ENCODE measurements around the gene MYO1B.

The MYO1B gene

GRCh38 chr2:191257934-191258333 lies 12.7 kb downstream of the MYO1B start:
- no peaks in the 10 kb centered on the region for H3K27me3 ChIP-seq (ENCODE audit: insufficient read depth, insufficient read length)
- H3K4me1 ChIP-seq (ENCODE audit: insufficient read depth, insufficient read length): peaks cover 6% of the 10 kb centered on the region
- no peak for DNase-seq (ENCODE audit: low read depth, low spot score)
- H3K9ac ChIP-seq (ENCODE audit: insufficient read length, low read depth): no peak overlapping the region
- H3K36me3 ChIP-seq (ENCODE audit: insufficient read depth, insufficient read length, low read length): peaks cover 3% of the 10 kb centered on the region
- H3K4me3 ChIP-seq (ENCODE audit: insufficient read length, low read depth): no peak overlapping the region
- TF ChIP-seq ZNF274 (IDR thresholded peaks at IDR 0.05; ENCODE audit: low read depth, low read length) (no peak), YY1 (IDR thresholded peaks at IDR 0.05; ENCODE audit: insufficient read depth, insufficient read length) (no peak), SUZ12 (IDR thresholded peaks at IDR 0.05; ENCODE audit: extremely low read depth, insufficient read depth, insufficient read length) (no peak)
- no peaks in the 10 kb centered on the region for H3K9me3 ChIP-seq (ENCODE audit: insufficient read depth, low read length)

GRCh38 chr2:191258996-191259395 lies 13.8 kb downstream of the MYO1B start:
- Histone ChIP-seq H3K9ac (ENCODE audit: insufficient read length, low read depth) (no peak overlapping the region), H3K4me1 (ENCODE audit: insufficient read depth, insufficient read length) (peaks cover 6% of the 10 kb centered on the region), H3K27me3 (ENCODE audit: insufficient read depth, insufficient read length) (no peaks in the 10 kb centered on the region), H3K9me3 (ENCODE audit: insufficient read depth, low read length) (no peaks in the 10 kb centered on the region), H3K4me3 (ENCODE audit: insufficient read length, low read depth) (no peak overlapping the region), H3K36me3 (ENCODE audit: insufficient read depth, insufficient read length, low read length) (peaks cover 3% of the 10 kb centered on the region)
- TF ChIP-seq SUZ12 (IDR thresholded peaks at IDR 0.05; ENCODE audit: extremely low read depth, insufficient read depth, insufficient read length) (no peak), YY1 (IDR thresholded peaks at IDR 0.05; ENCODE audit: insufficient read depth, insufficient read length) (no peak), ZNF274 (IDR thresholded peaks at IDR 0.05; ENCODE audit: low read depth, low read length) (no peak)
- DNase-seq (ENCODE audit: low read depth, low spot score): no peak

GRCh38 chr2:191262436-191262835 lies 17.2 kb downstream of the MYO1B start:
- H3K4me1 ChIP-seq (ENCODE audit: insufficient read depth, insufficient read length): no peaks in the 10 kb centered on the region
- TF ChIP-seq YY1 (IDR thresholded peaks at IDR 0.05; ENCODE audit: insufficient read depth, insufficient read length): no peak

GRCh38 chr2:191263050-191263449 lies 17.8 kb downstream of the MYO1B start:
- Histone ChIP-seq H3K9me3 (ENCODE audit: insufficient read depth, low read length) (no peaks in the 10 kb centered on the region), H3K27me3 (ENCODE audit: insufficient read depth, insufficient read length) (no peaks in the 10 kb centered on the region), H3K4me3 (ENCODE audit: insufficient read length, low read depth) (no peak overlapping the region), H3K36me3 (ENCODE audit: insufficient read depth, insufficient read length, low read length) (peaks cover 6% of the 10 kb centered on the region), H3K9ac (ENCODE audit: insufficient read length, low read depth) (no peak overlapping the region), H3K4me1 (ENCODE audit: insufficient read depth, insufficient read length) (no peaks in the 10 kb centered on the region)
- no peak for DNase-seq (ENCODE audit: low read depth, low spot score)
- no peak for TF ChIP-seq YY1 (IDR thresholded peaks at IDR 0.05; ENCODE audit: insufficient read depth, insufficient read length)
- no peak for TF ChIP-seq SUZ12 (IDR thresholded peaks at IDR 0.05; ENCODE audit: extremely low read depth, insufficient read depth, insufficient read length)
- TF ChIP-seq ZNF274 (IDR thresholded peaks at IDR 0.05; ENCODE audit: low read depth, low read length): no peak

More at GRCh38 chr2:191262436-191262835, 17.2 kb downstream of the MYO1B start:
- Histone ChIP-seq H3K27me3 (ENCODE audit: insufficient read depth, insufficient read length) (no peaks in the 10 kb centered on the region), H3K36me3 (ENCODE audit: insufficient read depth, insufficient read length, low read length) (peaks cover 3% of the 10 kb centered on the region), H3K9ac (ENCODE audit: insufficient read length, low read depth) (no peak overlapping the region), H3K9me3 (ENCODE audit: insufficient read depth, low read length) (no peaks in the 10 kb centered on the region), H3K4me3 (ENCODE audit: insufficient read length, low read depth) (no peak overlapping the region)
- no peak for DNase-seq (ENCODE audit: low read depth, low spot score)

- no peak overlapping the region for H3K4me3 ChIP-seq (ENCODE audit: insufficient read length, low read depth)
- H3K36me3 ChIP-seq (ENCODE audit: insufficient read depth, insufficient read length, low read length): peaks cover 3% of the 10 kb centered on the region
- DNase-seq (ENCODE audit: low read depth, low spot score): no peak
- no peaks in the 10 kb centered on the region for H3K4me1 ChIP-seq (ENCODE audit: insufficient read depth, insufficient read length)
- no peak overlapping the region for H3K9ac ChIP-seq (ENCODE audit: insufficient read length, low read depth)
- H3K9me3 ChIP-seq (ENCODE audit: insufficient read depth, low read length): no peaks in the 10 kb centered on the region
- TF ChIP-seq ZNF274 (IDR thresholded peaks at IDR 0.05; ENCODE audit: low read depth, low read length) (no peak), SUZ12 (IDR thresholded peaks at IDR 0.05; ENCODE audit: extremely low read depth, insufficient read depth, insufficient read length) (no peak), YY1 (IDR thresholded peaks at IDR 0.05; ENCODE audit: insufficient read depth, insufficient read length) (no peak)
- no peaks in the 10 kb centered on the region for H3K27me3 ChIP-seq (ENCODE audit: insufficient read depth, insufficient read length)
These were observed 19.5 kb downstream of the MYO1B start for GRCh38 chr2:191264647-191265081.

GRCh38 chr2:191265311-191266170 lies 20.3 kb downstream of the MYO1B start:
- H3K9ac ChIP-seq (ENCODE audit: insufficient read length, low read depth): no peak overlapping the region
- H3K4me3 ChIP-seq (ENCODE audit: insufficient read length, low read depth): no peak overlapping the region
- H3K27me3 ChIP-seq (ENCODE audit: insufficient read depth, insufficient read length): no peaks in the 10 kb centered on the region
- peaks cover 3% of the 10 kb centered on the region for H3K36me3 ChIP-seq (ENCODE audit: insufficient read depth, insufficient read length, low read length)
- no peak for DNase-seq (ENCODE audit: low read depth, low spot score)
- no peak for TF ChIP-seq YY1 (IDR thresholded peaks at IDR 0.05; ENCODE audit: insufficient read depth, insufficient read length)
- no peak for TF ChIP-seq SUZ12 (IDR thresholded peaks at IDR 0.05; ENCODE audit: extremely low read depth, insufficient read depth, insufficient read length)
- TF ChIP-seq ZNF274 (IDR thresholded peaks at IDR 0.05; ENCODE audit: low read depth, low read length): no peak
- no peaks in the 10 kb centered on the region for H3K4me1 ChIP-seq (ENCODE audit: insufficient read depth, insufficient read length)
- no peaks in the 10 kb centered on the region for H3K9me3 ChIP-seq (ENCODE audit: insufficient read depth, low read length)

GRCh38 chr2:191266201-191266600 lies 21.0 kb downstream of the MYO1B start:
- DNase-seq (ENCODE audit: low read depth, low spot score): no peak
- no peak overlapping the region for H3K9ac ChIP-seq (ENCODE audit: insufficient read length, low read depth)
- no peaks in the 10 kb centered on the region for H3K27me3 ChIP-seq (ENCODE audit: insufficient read depth, insufficient read length)
- H3K4me3 ChIP-seq (ENCODE audit: insufficient read length, low read depth): no peak overlapping the region
- H3K9me3 ChIP-seq (ENCODE audit: insufficient read depth, low read length): no peaks in the 10 kb centered on the region
- TF ChIP-seq ZNF274 (IDR thresholded peaks at IDR 0.05; ENCODE audit: low read depth, low read length) (no peak), SUZ12 (IDR thresholded peaks at IDR 0.05; ENCODE audit: extremely low read depth, insufficient read depth, insufficient read length) (no peak)
- H3K36me3 ChIP-seq (ENCODE audit: insufficient read depth, insufficient read length, low read length): peaks cover 3% of the 10 kb centered on the region
- H3K4me1 ChIP-seq (ENCODE audit: insufficient read depth, insufficient read length): no peaks in the 10 kb centered on the region
